HCT116 (cell line): Measurements from ENCODE around the gene LRRC2. TPM values are rescaled to one million over a fixed set of nuclear protein-coding genes. Genes with fewer than 3 reads are reported as not detected.
A peak's percentile ranks its signal among the peaks of the same experiment; 100 is the strongest.

Source experiments
- ATAC-seq: fragments of 200-7000 bp; cut with Tn5 transposase; 2 replicates; pipeline ENCODE4 v1.9.1; 2020; ENCODE audit warnings: mild to moderate bottlenecking, moderate library complexity
- BruUV-seq: library from RNA; stranded (reverse); fragments of 400-500 nt; replicated peaks from 2 replicates; lab custom pipeline; 2021; lab: Mats Ljungman, UMichigan
- CTCF ChIA-PET: fragments of 300-600 bp; sonication (Branson Sonifier 250); formaldehyde crosslinking; loops from one replicate; lab custom pipeline; 2021; ENCODE audit warnings: antibody characterized with exemption; lab: Charles Lee
- POLR2A ChIA-PET: fragments of 300-600, 350-600 bp; sonication (Branson Sonifier 250); formaldehyde crosslinking; loops from one replicate; lab custom pipeline; 2021; ENCODE audit warnings: antibody characterized with exemption; lab: Charles Lee
- RAD21 ChIA-PET, 2 experiments: fragments of 300-600 bp; sonication (Branson Sonifier 250); formaldehyde crosslinking; loops; one replicate each; lab custom pipeline; 2023; ENCODE audit warnings: low total read pairs in 2 of 2; ENCODE audit not compliant: uncharacterized antibody in 2 of 2, unreplicated experiment in 2 of 2, low non-redundant PET in 1 of 2; lab: Charles Lee
- DNase-seq: peaks from one replicate; pipeline ENCODE4 v3.0.0-alpha.2; 2010; ENCODE audit warnings: low read depth, low spot score
- H2AFZ ChIP-seq: fragments of 200-600 bp; shearing (Covaris generic), sonication (generic); 2 replicates; pipeline ENCODE4 v1.6.1; 2017; ENCODE audit warnings: low read depth, mixed run types, mixed read lengths, antibody characterized with exemption, low read length; ENCODE audit not compliant: poor library complexity, severe bottlenecking
- H3K27ac ChIP-seq: 2 replicates; pipeline ENCODE4 v1.5.1; 2012; ENCODE audit warnings: low read depth, low read length
- H3K27me3 ChIP-seq: fragments of 200-600 bp; sonication (generic); 2 replicates; pipeline ENCODE4 v1.6.1; 2016; ENCODE audit warnings: mixed run types, low read length, mixed read lengths; ENCODE audit not compliant: insufficient read depth
- H3K36me3 ChIP-seq, 2 experiments: fragments of 200-500 bp in 1 of 2; fragments of 200-600 bp in 1 of 2; sonication (Bioruptor generic) in 1 of 2; sonication (generic) in 1 of 2; 2 replicates each; pipeline versions ENCODE4 v1.5.1 to v1.6.1; 2014 to 2016; ENCODE audit warnings: low read length in 2 of 2, inconsistent platforms in 1 of 2, mixed read lengths in 1 of 2, mixed run types in 1 of 2; ENCODE audit not compliant: insufficient read depth in 2 of 2, control insufficient read depth in 1 of 2
- H3K4me1 ChIP-seq, 2 experiments: fragments of 200-600 bp in 1 of 2; sonication (generic) in 1 of 2; 2 replicates each; pipeline versions ENCODE4 v1.5.1 to v1.6.1; 2012 to 2017; ENCODE audit warnings: low read length in 2 of 2, inconsistent platforms in 1 of 2, mild to moderate bottlenecking in 1 of 2, mixed read lengths in 1 of 2, mixed run types in 1 of 2, moderate library complexity in 1 of 2; ENCODE audit not compliant: insufficient read depth in 2 of 2, control insufficient read depth in 1 of 2
- H3K4me2 ChIP-seq: fragments of 200-600 bp; sonication (generic); 2 replicates; pipeline ENCODE4 v1.6.1; 2017; ENCODE audit warnings: mixed run types, low read length, mixed read lengths
- H3K4me3 ChIP-seq, 2 experiments: fragments of 200-600 bp in 1 of 2; sonication (generic) in 1 of 2; replicated peaks in 1 of 2; 2 replicates each; pipeline ENCODE4 v1.5.1; 2011 to 2016; ENCODE audit warnings: low read length in 2 of 2, control low read depth in 1 of 2, low read depth in 1 of 2, mild to moderate bottlenecking in 1 of 2, mixed read lengths in 1 of 2, mixed run types in 1 of 2
- H3K79me2 ChIP-seq: fragments of 200-600 bp; sonication (generic); 2 replicates; pipeline ENCODE4 v1.6.1; 2017; ENCODE audit warnings: mild to moderate bottlenecking, mixed run types, low read length, moderate library complexity, mixed read lengths; ENCODE audit not compliant: insufficient read depth
- H3K9ac ChIP-seq: fragments of 200-600 bp; sonication (generic); 2 replicates; pipeline ENCODE4 v1.6.1; 2016; ENCODE audit warnings: low read length, mixed read lengths
- H3K9me2 ChIP-seq: fragments of 200-600 bp; sonication (generic), shearing (Covaris generic); 2 replicates; pipeline ENCODE4 v1.6.1; 2017; ENCODE audit warnings: mixed run types, mild to moderate bottlenecking, moderate library complexity; ENCODE audit not compliant: insufficient read depth
- H3K9me3 ChIP-seq, 2 experiments: fragments of 200-500 bp in 1 of 2; fragments of 200-600 bp in 1 of 2; sonication (Bioruptor generic) in 1 of 2; sonication (generic) in 1 of 2; 2 replicates each; pipeline ENCODE4 v1.6.1; 2014 to 2017; ENCODE audit warnings: low read length in 2 of 2, mixed read lengths in 2 of 2, inconsistent platforms in 1 of 2, low read depth in 1 of 2, mild to moderate bottlenecking in 1 of 2, mixed run types in 1 of 2, moderate library complexity in 1 of 2; ENCODE audit not compliant: control insufficient read depth in 1 of 2, insufficient read depth in 1 of 2
- H4K20me1 ChIP-seq: fragments of 200-600 bp; sonication (generic), shearing (Covaris generic); 2 replicates; pipeline ENCODE4 v1.6.1; 2017; ENCODE audit warnings: mixed run types, mild to moderate bottlenecking, moderate library complexity; ENCODE audit not compliant: insufficient read depth
- CBX3 ChIP-seq: IDR thresholded peaks from 2 replicates; pipeline ENCODE4 v1.6.1; 2012; ENCODE audit warnings: low read depth
- POLR2A ChIP-seq: IDR thresholded peaks from 2 replicates; pipeline ENCODE4 v1.7.0; 2011; ENCODE audit warnings: borderline replicate concordance; ENCODE audit not compliant: insufficient read depth, insufficient read length; ENCODE audit errors: extremely low read depth
- POLR2AphosphoS5 ChIP-seq: IDR thresholded peaks from 2 replicates; pipeline ENCODE4 v1.6.1; 2011; ENCODE audit warnings: mild to moderate bottlenecking, low read depth, low read length, moderate library complexity
- RAD21 ChIP-seq: IDR thresholded peaks from 2 replicates; pipeline ENCODE4 v1.6.1; 2012; ENCODE audit warnings: low read depth, mild to moderate bottlenecking
- SIN3A ChIP-seq: IDR thresholded peaks from 2 replicates; pipeline ENCODE4 v1.6.1; 2012; ENCODE audit warnings: low read depth
- SP1 ChIP-seq: IDR thresholded peaks from 2 replicates; pipeline ENCODE4 v1.6.1; 2012; ENCODE audit warnings: low read depth
- SRF ChIP-seq: IDR thresholded peaks from 2 replicates; pipeline ENCODE4 v1.6.1; 2012; ENCODE audit warnings: low read depth
- YY1 ChIP-seq: IDR thresholded peaks from 2 replicates; pipeline ENCODE4 v1.6.1; 2011; ENCODE audit warnings: low read length, low read depth, moderate library complexity, mild to moderate bottlenecking; ENCODE audit not compliant: insufficient replicate concordance; ENCODE audit errors: extremely low read depth
- ZFX ChIP-seq: fragments of 450-650 bp; IDR thresholded peaks from 2 replicates; pipeline ENCODE4 v1.6.1; 2017
- ZNF274 ChIP-seq: fragments of 200-500 bp; sonication (Bioruptor generic); IDR thresholded peaks from 2 replicates; pipeline ENCODE4 v1.6.1; 2014; ENCODE audit warnings: mild to moderate bottlenecking, low read depth, low read length, inconsistent platforms
- intact Hi-C: fragments of 100-400 bp; cut with micrococcal nuclease; formaldehyde crosslinking; loops from 2 replicates; pipeline ENCODE4 v1.10.0; 2022
- total RNA-seq: library from RNA; stranded (reverse); gene quantifications from one replicate; pipeline ENCODE4 v1.2.1, GENCODE V29; 2021; ENCODE audit not compliant: unreplicated experiment
- TF ChIP-seq, protein P1 (sequence below), 3 experiments: fragments of 200-600 bp in 1 of 3; sonication (generic) in 1 of 3; IDR thresholded peaks in 2 of 3; conservative IDR thresholded peaks in 1 of 3; 2 replicates each; pipeline ENCODE4 v1.5.1; 2012 to 2017; ENCODE audit warnings: low read depth in 2 of 3, low read length in 2 of 3, antibody characterized with exemption in 1 of 3, borderline replicate concordance in 1 of 3, control low read depth in 1 of 3, mild to moderate bottlenecking in 1 of 3, mixed read lengths in 1 of 3, mixed run types in 1 of 3, moderate library complexity in 1 of 3; ENCODE audit not compliant: insufficient read depth in 1 of 3
- TF ChIP-seq, protein P2 (sequence below): IDR thresholded peaks from 2 replicates; pipeline ENCODE4 v1.6.1; 2012
- TF ChIP-seq, protein P3 (sequence below): IDR thresholded peaks from 2 replicates; pipeline ENCODE4 v1.6.1; 2011; ENCODE audit warnings: mild to moderate bottlenecking, low read length, moderate library complexity; ENCODE audit not compliant: insufficient replicate concordance; ENCODE audit errors: extremely low read depth
- TF ChIP-seq, protein P4 (sequence below): IDR thresholded peaks from 2 replicates; pipeline ENCODE4 v1.6.1; 2012

The LRRC2 gene
- total RNA-seq, 1 experiment from 2014 or later, result not detected

DNA sequence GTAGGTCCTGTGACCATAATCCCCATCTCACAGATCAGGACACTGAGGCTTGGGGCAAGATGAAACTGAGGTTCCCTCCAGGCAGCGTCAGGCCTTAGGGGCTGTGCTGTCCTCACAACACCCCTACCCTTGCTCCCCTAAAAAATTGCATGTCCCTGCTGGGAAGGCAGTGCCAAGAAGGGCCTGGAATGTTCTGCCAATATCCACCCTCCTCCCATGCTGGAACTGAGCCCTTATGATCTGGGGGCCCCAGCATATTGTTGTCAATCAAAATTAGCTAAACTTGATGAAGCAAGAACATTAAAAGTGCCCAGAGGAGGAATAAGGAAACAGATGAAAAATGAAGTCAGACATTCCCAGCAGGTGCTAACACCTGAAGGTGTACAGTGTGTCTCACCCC is 81.7 kb downstream of the LRRC2 start (continued):
- TF ChIP-seq YY1 (no peak), POLR2A (no peak), POLR2AphosphoS5 (no peak), SRF (no peak)

DNA sequence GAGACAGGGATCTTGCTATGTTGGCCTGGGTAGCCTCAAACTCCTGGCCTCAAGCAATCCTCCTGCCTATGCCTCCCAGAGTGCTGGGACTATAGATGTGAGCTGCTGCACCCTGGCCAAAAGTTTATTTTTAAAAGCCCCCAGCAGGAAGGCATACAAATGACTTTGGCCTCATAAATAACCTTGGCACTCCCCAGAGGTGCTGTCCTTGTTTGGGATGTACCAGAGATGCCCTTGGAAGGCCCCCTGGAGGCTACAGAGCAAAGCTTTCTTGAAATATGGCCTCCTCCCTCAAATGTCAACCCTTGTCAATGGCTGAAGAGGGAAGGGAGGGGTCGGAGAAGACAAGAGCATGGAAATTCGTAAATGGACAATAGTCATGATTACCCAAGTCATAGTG is 82.3 kb downstream of the LRRC2 start:
- Histone ChIP-seq H3K4me1 (peaks cover 0 to 4% of the 10 kb centered on the region in 2 experiments; a peak in 1 of 4 replicates), H3K4me2 (no peak overlapping the region), H3K4me3 (no peak overlapping the region), H3K9me3 (no peaks in the 10 kb centered on the region), H3K36me3 (no peaks in the 10 kb centered on the region), H3K9ac (no peak overlapping the region), H3K79me2 (no peaks in the 10 kb centered on the region), H4K20me1 (no peaks in the 10 kb centered on the region), H3K9me2 (no peaks in the 10 kb centered on the region), H2AFZ (no peak overlapping the region), H3K27ac (no peak overlapping the region), H3K27me3 (peaks cover 7% of the 10 kb centered on the region; the same call in 1 of the 2 replicates)
- ChIA-PET POLR2A (no interaction called here), CTCF (interaction anchor here (1.6 to 2.4 kb wide), 2 partner anchors 75 to 146 kb away, joined by 4 to 9 read pairs; no protein-coding TSS in a partner anchor), RAD21 (no interaction called here)
- BruUV-seq, result no TSS peak
- ATAC-seq (no peak), DNase-seq (no peak)
- intact Hi-C loops, result no loop called here
- TF ChIP-seq SP1 (no peak), POLR2AphosphoS5 (no peak), CBX3 (no peak), SIN3A (no peak), RAD21 (peak; percentile 6; the same call in 1 of the 2 replicates), ZNF274 (no peak), ZFX (no peak)
- TF ChIP-seq, protein P1, sequence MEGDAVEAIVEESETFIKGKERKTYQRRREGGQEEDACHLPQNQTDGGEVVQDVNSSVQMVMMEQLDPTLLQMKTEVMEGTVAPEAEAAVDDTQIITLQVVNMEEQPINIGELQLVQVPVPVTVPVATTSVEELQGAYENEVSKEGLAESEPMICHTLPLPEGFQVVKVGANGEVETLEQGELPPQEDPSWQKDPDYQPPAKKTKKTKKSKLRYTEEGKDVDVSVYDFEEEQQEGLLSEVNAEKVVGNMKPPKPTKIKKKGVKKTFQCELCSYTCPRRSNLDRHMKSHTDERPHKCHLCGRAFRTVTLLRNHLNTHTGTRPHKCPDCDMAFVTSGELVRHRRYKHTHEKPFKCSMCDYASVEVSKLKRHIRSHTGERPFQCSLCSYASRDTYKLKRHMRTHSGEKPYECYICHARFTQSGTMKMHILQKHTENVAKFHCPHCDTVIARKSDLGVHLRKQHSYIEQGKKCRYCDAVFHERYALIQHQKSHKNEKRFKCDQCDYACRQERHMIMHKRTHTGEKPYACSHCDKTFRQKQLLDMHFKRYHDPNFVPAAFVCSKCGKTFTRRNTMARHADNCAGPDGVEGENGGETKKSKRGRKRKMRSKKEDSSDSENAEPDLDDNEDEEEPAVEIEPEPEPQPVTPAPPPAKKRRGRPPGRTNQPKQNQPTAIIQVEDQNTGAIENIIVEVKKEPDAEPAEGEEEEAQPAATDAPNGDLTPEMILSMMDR (IDR thresholded peaks at IDR 0.05 in 2 of 3, conservative IDR thresholded peaks at IDR 0.05 in 1 of 3; ENCODE audit: borderline replicate concordance in 1 of 3, insufficient read depth in 1 of 3, low read depth in 2 of 3, low read length in 2 of 3), result 0 out of 6 replicates have a peak, but pooled peaks of 1 of the 3 experiments have one; percentile 14
- TF ChIP-seq, protein P2, sequence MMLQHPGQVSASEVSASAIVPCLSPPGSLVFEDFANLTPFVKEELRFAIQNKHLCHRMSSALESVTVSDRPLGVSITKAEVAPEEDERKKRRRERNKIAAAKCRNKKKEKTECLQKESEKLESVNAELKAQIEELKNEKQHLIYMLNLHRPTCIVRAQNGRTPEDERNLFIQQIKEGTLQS, result no peak
- TF ChIP-seq, protein P3, sequence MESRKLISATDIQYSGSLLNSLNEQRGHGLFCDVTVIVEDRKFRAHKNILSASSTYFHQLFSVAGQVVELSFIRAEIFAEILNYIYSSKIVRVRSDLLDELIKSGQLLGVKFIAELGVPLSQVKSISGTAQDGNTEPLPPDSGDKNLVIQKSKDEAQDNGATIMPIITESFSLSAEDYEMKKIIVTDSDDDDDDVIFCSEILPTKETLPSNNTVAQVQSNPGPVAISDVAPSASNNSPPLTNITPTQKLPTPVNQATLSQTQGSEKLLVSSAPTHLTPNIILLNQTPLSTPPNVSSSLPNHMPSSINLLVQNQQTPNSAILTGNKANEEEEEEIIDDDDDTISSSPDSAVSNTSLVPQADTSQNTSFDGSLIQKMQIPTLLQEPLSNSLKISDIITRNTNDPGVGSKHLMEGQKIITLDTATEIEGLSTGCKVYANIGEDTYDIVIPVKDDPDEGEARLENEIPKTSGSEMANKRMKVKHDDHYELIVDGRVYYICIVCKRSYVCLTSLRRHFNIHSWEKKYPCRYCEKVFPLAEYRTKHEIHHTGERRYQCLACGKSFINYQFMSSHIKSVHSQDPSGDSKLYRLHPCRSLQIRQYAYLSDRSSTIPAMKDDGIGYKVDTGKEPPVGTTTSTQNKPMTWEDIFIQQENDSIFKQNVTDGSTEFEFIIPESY, result no peak
- TF ChIP-seq, protein P4, sequence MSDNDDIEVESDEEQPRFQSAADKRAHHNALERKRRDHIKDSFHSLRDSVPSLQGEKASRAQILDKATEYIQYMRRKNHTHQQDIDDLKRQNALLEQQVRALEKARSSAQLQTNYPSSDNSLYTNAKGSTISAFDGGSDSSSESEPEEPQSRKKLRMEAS, result no peak
